ENCODE data around the gene ARHGAP26.

The ARHGAP26 gene

DNA sequence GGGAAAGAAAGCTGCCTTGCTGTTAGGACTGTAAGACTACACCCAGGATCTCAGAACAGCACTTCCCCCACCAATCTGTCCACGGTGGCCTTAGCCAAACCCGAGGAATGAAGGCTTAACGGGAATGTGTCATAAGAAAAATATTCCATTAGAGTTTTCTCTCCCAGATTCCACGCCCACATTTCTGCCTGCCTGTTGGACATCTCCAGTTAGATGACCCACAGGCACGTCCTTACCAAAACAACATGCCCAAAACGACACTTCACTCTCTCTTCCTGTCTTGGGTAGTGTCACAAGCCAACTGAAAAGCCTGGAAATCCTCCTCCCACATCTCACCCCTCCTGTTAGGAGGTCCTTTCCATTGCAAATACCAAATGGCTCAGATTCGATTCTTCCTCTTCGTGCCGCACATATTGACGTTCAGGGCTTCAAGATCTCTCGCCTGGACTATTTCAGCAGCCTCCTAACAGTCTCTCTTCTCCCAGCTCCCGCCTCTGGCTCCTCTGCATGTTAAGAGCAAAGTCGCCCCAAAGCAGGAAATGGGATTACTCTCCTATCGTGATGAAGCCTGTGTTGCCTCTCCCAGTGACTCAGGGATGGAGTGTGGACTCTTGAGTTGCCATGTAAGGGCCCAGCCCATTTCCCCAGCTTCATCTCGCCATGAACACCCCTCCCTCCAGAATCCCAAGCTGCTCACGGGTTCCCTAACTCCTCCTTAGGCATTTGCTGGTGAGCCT lies 474.0 kb downstream of the ARHGAP26 start:
- DNase-seq (ENCODE audit: low spot score), result no peak

DNA sequence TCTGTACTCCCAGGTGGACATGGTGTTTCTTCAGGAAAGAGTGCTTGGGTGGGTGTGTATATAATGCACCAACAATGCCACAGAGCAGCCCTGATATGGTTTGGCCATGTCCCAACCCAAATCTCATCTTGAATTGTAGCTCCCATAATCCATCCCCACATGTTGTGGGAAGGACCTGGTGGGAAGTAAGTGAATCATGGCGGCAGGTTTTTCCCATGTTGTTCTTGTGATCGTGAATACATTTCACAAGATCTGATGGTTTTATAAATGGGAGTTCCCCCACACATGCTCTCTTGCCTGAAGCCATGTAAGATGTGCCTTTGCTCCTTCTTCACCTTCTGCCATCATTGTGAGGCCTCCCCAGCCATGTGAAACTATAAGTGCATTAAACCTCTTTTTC lies 474.8 kb downstream of the ARHGAP26 start:
- DNase-seq (ENCODE audit: low spot score), result no peak

GRCh38 chr5:143245929-143246561 lies 475.9 kb downstream of the ARHGAP26 start:
- no peak for DNase-seq (ENCODE audit: low spot score)

DNA sequence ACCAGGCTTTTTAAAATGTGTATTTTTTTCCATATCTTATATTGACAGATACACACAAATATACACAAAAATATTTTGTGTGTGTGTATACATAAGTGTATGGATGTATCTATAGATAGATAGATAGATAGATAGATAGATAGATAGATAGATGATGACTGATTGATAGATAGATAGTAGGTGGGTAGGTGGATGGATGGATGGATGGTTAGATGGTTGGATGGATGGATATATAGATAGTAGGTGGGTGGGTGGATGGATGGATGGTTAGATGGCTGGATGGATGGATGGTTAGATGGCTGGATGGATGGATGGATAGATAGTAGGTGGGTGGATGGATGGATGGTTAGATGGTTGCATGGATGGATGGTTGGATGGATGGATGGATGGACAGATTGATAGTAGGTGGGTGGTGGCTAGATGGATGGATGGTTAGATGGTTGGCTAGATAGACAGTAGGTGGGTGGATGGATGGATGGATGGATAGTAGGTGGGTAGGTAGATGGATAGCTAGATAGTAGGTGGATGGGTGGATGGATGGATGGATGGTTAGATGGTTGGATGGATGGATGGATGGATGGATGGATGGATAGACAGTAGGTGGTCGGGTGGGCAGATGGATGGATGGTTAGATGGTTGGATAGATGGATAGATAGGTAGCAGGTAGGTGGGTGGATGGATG lies 477.1 kb downstream of the ARHGAP26 start:
- no peak for DNase-seq (ENCODE audit: low spot score)

GRCh38 chr5:143248391-143248790 lies 478.2 kb downstream of the ARHGAP26 start:
- DNase-seq (ENCODE audit: low spot score), result no peak

GRCh38 chr5:143248822-143249579 lies 478.8 kb downstream of the ARHGAP26 start:
- peak; percentile 52 for DNase-seq (ENCODE audit: low spot score)

GRCh38 chr5:143249851-143250250 lies 479.7 kb downstream of the ARHGAP26 start:
- DNase-seq (ENCODE audit: low spot score), result no peak

DNA sequence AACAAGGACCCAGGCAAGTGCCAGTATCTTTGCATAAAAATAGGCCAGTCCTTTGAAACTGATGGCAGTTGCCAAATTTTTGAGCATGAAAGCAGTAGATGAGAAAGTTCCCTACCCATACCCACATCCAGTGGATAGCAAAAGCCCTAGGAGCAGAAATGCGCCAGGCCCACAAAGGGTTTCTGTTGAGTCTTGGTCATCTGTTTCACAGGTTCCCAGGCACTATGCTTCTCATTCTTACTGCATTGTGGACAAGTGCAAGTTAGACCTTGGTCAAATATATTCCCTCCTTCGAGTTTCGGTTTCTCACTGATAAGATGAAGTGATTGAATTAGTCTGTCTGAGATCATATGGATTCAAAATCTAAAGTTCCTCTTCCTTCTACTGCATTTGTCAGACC lies 481.0 kb downstream of the ARHGAP26 start:
- no peak for DNase-seq (ENCODE audit: low spot score)

GRCh38 chr5:143251946-143252345 lies 481.8 kb downstream of the ARHGAP26 start:
- DNase-seq (ENCODE audit: low spot score), result no peak

DNA sequence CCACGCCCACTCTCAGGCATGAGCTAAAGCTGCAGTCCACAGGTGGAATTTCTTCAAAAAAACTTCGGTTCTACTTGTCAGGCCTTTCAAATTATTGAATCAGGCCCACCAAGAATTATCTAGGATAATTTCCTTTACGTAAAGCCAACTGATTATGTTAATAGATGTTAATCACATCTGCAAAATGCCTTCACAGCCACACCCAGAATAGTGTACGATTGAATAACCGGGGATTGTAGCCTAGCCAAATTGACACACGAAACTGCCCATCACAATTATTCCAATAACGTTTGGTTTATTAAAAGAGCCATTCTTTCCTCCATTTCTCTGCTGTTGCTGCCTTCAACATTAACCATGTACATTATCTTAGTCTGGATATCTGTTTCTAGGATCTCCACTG lies 484.6 kb downstream of the ARHGAP26 start:
- no peak for DNase-seq (ENCODE audit: low spot score)

DNA sequence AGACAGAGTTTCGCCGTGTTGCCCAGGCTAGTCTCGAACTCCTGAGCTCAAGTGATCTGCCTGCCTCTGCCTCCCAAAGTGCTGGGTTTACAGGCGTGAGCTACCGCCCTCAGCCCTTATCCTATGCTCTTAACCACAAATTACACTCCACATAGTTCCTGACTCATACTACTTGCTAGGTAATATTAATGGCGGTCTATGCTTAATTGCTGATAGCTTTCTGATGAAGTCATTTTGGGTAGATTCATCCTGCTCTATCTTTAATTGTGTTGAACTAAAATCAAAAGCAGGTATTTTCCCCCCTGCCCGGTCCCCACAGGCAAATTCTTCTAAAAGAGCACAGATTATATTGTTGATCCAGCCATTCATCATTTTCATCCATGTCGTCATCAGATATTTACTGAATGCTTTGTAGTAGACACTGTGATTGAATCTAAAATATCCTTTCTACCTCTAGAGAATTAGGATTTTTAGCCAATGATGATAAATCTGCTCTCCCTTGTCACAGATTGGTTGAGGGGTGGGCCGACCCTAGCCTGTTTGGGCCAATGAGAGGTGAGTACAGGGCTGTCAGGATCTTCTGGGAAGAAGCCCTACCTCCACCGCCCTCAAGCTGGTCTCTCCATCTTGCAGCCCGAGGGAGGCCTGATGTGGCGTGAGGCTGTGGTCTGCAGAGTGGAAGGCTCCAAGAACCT lies 488.5 kb downstream of the ARHGAP26 start:
- no peak for DNase-seq (ENCODE audit: low spot score)

- DNase-seq (ENCODE audit: low spot score), result no peak
These were observed 489.1 kb downstream of the ARHGAP26 start for GRCh38 chr5:143259254-143259605.

DNA sequence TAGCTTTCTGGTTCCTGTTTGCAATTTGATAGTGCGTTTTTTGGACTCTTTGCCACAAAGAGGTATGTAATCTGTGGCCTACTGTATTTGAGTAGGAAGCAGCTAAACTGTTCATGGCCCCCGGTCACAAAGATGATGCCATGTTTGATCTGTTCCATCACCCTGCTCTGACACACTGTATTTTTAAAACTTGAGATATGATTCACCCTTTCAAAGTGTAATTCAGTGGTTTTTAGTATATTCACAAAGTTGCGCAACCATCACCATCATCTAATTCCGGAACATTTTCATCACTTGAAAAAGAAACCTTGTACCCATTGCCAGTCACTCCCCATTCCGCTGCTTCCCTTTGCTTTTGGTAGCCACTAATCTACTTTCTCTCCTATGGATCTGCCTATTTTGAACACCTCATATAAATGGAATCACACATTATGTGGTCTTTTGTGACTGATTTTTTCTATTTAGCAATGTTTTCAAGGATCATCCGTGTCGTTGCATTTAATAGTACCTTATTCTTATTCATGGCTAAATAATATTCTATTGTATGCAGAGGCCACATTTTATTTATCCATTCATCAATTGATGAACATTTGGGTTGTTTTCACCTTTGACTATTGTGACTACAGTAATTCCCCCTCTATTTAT lies 491.7 kb downstream of the ARHGAP26 start:
- DNase-seq (ENCODE audit: low spot score), result no peak

GRCh38 chr5:143262393-143263174 lies 492.4 kb downstream of the ARHGAP26 start:
- DNase-seq (ENCODE audit: low spot score), result no peak

DNA sequence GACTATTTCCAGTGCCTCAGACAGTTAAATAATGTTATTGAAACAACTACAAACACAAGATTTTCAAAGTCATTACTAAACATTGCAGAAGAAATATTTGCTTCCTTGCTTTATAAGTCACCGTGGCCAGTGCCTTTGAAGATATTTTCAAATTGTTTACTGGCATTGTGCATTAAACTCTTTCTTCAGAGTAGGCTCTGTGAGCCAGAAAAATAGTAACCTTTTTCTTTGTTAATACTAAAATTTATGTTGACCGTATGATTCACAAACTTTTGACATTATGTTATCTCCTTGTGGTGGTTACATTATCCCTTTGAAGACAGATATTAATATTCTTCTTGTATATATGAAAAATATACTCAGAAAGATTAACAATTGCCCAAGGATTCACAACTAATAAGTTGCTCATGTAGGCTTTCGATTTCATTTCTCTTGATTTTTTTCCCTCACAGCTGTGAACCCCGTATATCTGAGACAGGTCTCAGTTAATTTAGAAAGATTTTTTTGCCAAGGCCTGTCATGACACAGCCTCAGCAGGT lies 493.2 kb downstream of the ARHGAP26 start:
- no peak for DNase-seq (ENCODE audit: low spot score)

DNA sequence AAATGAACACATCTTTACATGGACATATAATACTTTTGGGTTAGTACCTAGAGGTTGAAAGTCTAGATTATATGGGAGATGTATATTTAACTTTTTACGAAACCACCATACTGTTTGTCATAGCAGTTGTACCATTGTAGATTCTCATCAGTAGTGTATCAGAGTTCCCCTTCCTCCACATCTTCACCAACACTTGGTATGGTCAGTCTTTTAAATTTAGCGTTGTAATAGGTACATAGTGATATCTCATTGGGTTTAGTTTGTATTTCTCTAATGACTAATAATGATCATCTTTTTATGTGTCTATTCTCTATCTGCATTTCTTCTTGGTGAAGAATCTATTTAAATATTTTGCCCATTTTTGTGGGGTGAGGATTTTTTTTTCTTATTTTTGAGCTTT lies 495.8 kb downstream of the ARHGAP26 start:
- no peak for DNase-seq (ENCODE audit: low spot score)

DNA sequence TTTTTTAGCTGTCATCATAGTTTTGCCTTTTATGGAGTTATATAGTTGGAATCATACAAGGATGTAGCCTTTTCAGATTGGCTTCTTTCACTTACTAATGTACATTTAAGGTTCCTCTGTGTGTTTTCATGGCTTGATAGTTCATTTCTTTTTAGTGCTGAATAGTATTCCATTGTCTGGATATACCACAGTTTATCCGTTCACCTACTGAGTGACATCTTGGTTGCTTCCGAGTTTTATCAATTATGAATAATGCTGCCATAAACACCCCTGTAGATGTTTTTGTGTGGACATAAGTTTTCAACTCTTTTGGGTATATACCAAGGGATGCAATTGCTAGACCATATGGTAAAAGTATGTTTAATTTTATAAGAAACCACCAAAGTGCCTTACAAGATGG lies 497.0 kb downstream of the ARHGAP26 start:
- DNase-seq (ENCODE audit: low spot score), result no peak

- DNase-seq (ENCODE audit: low spot score), result no peak
These were observed 498.2 kb downstream of the ARHGAP26 start for GRCh38 chr5:143268388-143268787.

DNA sequence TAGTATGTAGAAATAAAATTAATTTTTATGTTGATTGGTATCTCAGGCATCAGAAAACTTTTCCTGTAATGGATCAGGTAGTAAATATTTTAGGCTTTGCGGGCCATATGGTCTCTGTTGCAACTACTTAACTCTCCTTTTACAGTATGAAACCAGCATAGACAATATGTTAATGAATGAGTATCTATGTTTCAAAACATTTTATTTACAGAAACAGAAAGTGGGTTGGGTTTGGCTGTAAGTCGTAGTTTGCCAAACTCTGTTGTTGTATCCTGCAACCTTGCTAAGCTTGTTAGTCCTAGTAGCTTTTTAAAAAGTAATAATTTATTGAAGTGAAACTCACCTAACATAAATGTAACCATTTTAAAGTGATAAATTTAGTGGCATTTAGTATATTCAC lies 501.3 kb downstream of the ARHGAP26 start:
- no peak for DNase-seq (ENCODE audit: low spot score)

- DNase-seq (ENCODE audit: low spot score), result peak; percentile 33
These were observed 504.8 kb downstream of the ARHGAP26 start for GRCh38 chr5:143274952-143275351.

Measured in hematopoietic multipotent progenitor cell treated with erythropoietin and hydrocortisone succinate and interleukin-3 and kit ligand, for 17 days (in vitro differentiated cells).